Chondrocyte (in vitro differentiated cells): ENCODE data around the gene SEPTIN7. TPM values are rescaled to one million over a fixed set of nuclear protein-coding genes. Genes with fewer than 3 reads are reported as not detected.

ENCODE experiments used
- DNase-seq: peaks from one replicate; pipeline ENCODE4 v3.0.0; 2021; ENCODE audit warnings: mixed read lengths, low spot score
- H3K27ac Mint-ChIP-seq: one replicate; pipeline ENCODE4 v1.8.0; 2021; ENCODE audit warnings: mild to moderate bottlenecking, moderate library complexity, mixed read lengths; ENCODE audit not compliant: unreplicated experiment
- H3K27me3 Mint-ChIP-seq: 2 replicates; pipeline ENCODE4 v1.8.0; 2021; ENCODE audit warnings: low read depth, mixed read lengths
- H3K36me3 Mint-ChIP-seq: 2 replicates; pipeline ENCODE4 v1.8.0; 2021; ENCODE audit warnings: low read depth, mixed read lengths
- H3K4me1 Mint-ChIP-seq: 2 replicates; pipeline ENCODE4 v1.8.0; 2021; ENCODE audit warnings: low read depth, mild to moderate bottlenecking, mixed read lengths
- H3K4me3 Mint-ChIP-seq: one replicate; pipeline ENCODE4 v1.8.0; 2021; ENCODE audit warnings: mild to moderate bottlenecking, moderate library complexity, mixed read lengths; ENCODE audit not compliant: unreplicated experiment
- H3K9me3 Mint-ChIP-seq: 2 replicates; pipeline ENCODE4 v1.8.0; 2021; ENCODE audit warnings: low read depth, mixed read lengths
- CTCF ChIP-seq: fragments of 200-600 bp; sonication (generic); IDR thresholded peaks from 2 replicates; pipeline ENCODE4 v1.5.0; 2021; ENCODE audit warnings: antibody characterized with exemption, mild to moderate bottlenecking, moderate library complexity
- total RNA-seq: library from RNA; stranded (reverse); gene quantifications from 3 replicates; pipeline ENCODE4 v1.2.1, GENCODE V29; 2021

The SEPTIN7 gene
- total RNA-seq, 1 donor from 2014 or later: 380 TPM

- TF ChIP-seq CTCF: no peak
- DNase-seq: no peak
- Mint-ChIP-seq H3K4me3 (no peak overlapping the region), H3K27ac (no peak overlapping the region), H3K9me3 (no peaks in the 10 kb centered on the region), H3K4me1 (no peaks in the 10 kb centered on the region), H3K36me3 (no peaks in the 10 kb centered on the region), H3K27me3 (no peaks in the 10 kb centered on the region)
Measured at GRCh38 chr7:35780070-35780469, 20.8 kb upstream of the SEPTIN7 start.

- Mint-ChIP-seq H3K27me3 (no peaks in the 10 kb centered on the region), H3K4me3 (no peak overlapping the region), H3K27ac (no peak overlapping the region), H3K4me1 (no peaks in the 10 kb centered on the region), H3K9me3 (no peaks in the 10 kb centered on the region), H3K36me3 (no peaks in the 10 kb centered on the region)
- no peak for DNase-seq
- TF ChIP-seq CTCF: no peak
Measured at GRCh38 chr7:35781200-35781701, 19.6 kb upstream of the SEPTIN7 start.

- Mint-ChIP-seq H3K36me3 (no peaks in the 10 kb centered on the region), H3K9me3 (no peaks in the 10 kb centered on the region), H3K4me3 (no peak overlapping the region), H3K4me1 (no peaks in the 10 kb centered on the region), H3K27me3 (no peaks in the 10 kb centered on the region), H3K27ac (no peak overlapping the region)
- TF ChIP-seq CTCF: no peak
- no peak for DNase-seq
Measured at GRCh38 chr7:35781767-35782515, 18.9 kb upstream of the SEPTIN7 start.

GRCh38 chr7:35784332-35784731, 16.5 kb upstream of the SEPTIN7 start:
- H3K27me3 Mint-ChIP-seq: no peaks in the 10 kb centered on the region
- peaks cover 3% of the 10 kb centered on the region for H3K9me3 Mint-ChIP-seq
- no peak for DNase-seq
- H3K36me3 Mint-ChIP-seq: peaks cover 3% of the 10 kb centered on the region
- no peak for TF ChIP-seq CTCF
- H3K4me3 Mint-ChIP-seq: no peak overlapping the region
- peaks cover 7% of the 10 kb centered on the region for H3K4me1 Mint-ChIP-seq
- H3K27ac Mint-ChIP-seq: no peak overlapping the region

GRCh38 chr7:35785250-35785649, 15.6 kb upstream of the SEPTIN7 start:
- H3K9me3 Mint-ChIP-seq: peaks cover 5% of the 10 kb centered on the region
- no peaks in the 10 kb centered on the region for H3K27me3 Mint-ChIP-seq
- DNase-seq: no peak
- H3K36me3 Mint-ChIP-seq: peaks cover 6% of the 10 kb centered on the region
- no peak overlapping the region for H3K4me3 Mint-ChIP-seq
- peaks cover 7% of the 10 kb centered on the region for H3K4me1 Mint-ChIP-seq
- no peak for TF ChIP-seq CTCF
- no peak overlapping the region for H3K27ac Mint-ChIP-seq
